Posterior cingulate gyrus (tissue), 11 donors: ENCODE data around the gene NFATC1.

ENCODE experiments used
- DNase-seq, 10 donors: peaks; one replicate each; pipeline versions ENCODE4 v3.0.0 to v3.0.0-alpha.2; 2020 to 2021; ENCODE audit warnings: mixed read lengths in 3 of 10
- intact Hi-C: fragments of 100-400 bp; cut with DNase I; formaldehyde crosslinking; loops from one replicate; pipeline ENCODE4 v1.15.1; 2023

The NFATC1 gene

GRCh38 chr18:79418236-79418635, 22.5 kb downstream of the NFATC1 start:
- intact Hi-C loops, result no loop called here
- no peak for DNase-seq

GRCh38 chr18:79418642-79419041, 22.9 kb downstream of the NFATC1 start:
- intact Hi-C loops, result no loop called here
- no peak for DNase-seq

GRCh38 chr18:79420033-79420745, 24.5 kb downstream of the NFATC1 start:
- intact Hi-C loops, result no loop called here
- no peak for DNase-seq

- no peak for DNase-seq
- intact Hi-C loops, result no loop called here
Observed at GRCh38 chr18:79421275-79421857, 25.6 kb downstream of the NFATC1 start.

GRCh38 chr18:79422022-79422782, 26.5 kb downstream of the NFATC1 start:
- intact Hi-C loops, result no loop called here
- DNase-seq, result no peak

GRCh38 chr18:79422783-79423165, 27.0 kb downstream of the NFATC1 start:
- intact Hi-C loops, result no loop called here
- DNase-seq, result no peak

- intact Hi-C loops, result no loop called here
- DNase-seq, result no peak
Observed at GRCh38 chr18:79423211-79424007, 27.7 kb downstream of the NFATC1 start.

GRCh38 chr18:79424008-79424565, 28.4 kb downstream of the NFATC1 start:
- intact Hi-C loops, result no loop called here
- DNase-seq, result no peak

- intact Hi-C loops, result no loop called here
- peak in 1 of 10 donors; percentile 35 for DNase-seq
Observed at GRCh38 chr18:79424880-79425568, 29.3 kb downstream of the NFATC1 start.

GRCh38 chr18:79425569-79425886, 29.8 kb downstream of the NFATC1 start:
- peak in 1 of 10 donors; percentile 66 for DNase-seq
- intact Hi-C loops, result no loop called here

- DNase-seq, result peak in 1 of 10 donors; percentile 78
- intact Hi-C loops, result no loop called here
Observed at GRCh38 chr18:79426376-79427300, 30.9 kb downstream of the NFATC1 start.

GRCh38 chr18:79427368-79428225, 31.9 kb downstream of the NFATC1 start:
- intact Hi-C loops, result no loop called here
- DNase-seq, result peak in 1 of 10 donors; percentile 65

GRCh38 chr18:79428287-79428686, 32.6 kb downstream of the NFATC1 start:
- DNase-seq, result peak in 1 of 10 donors; percentile 54
- intact Hi-C loops, result no loop called here

GRCh38 chr18:79429381-79429780, 33.7 kb downstream of the NFATC1 start:
- DNase-seq, result no peak
- intact Hi-C loops, result no loop called here

GRCh38 chr18:79429785-79430281, 34.1 kb downstream of the NFATC1 start:
- intact Hi-C loops, result no loop called here
- DNase-seq, result peak in 1 of 10 donors; percentile 85

GRCh38 chr18:79432376-79433120, 36.8 kb downstream of the NFATC1 start:
- no peak for DNase-seq
- intact Hi-C loops, result no loop called here

GRCh38 chr18:79433431-79433830, 37.7 kb downstream of the NFATC1 start:
- intact Hi-C loops, result no loop called here
- no peak for DNase-seq
